ENCODE data around the gene TMEM17. TPM values are rescaled to one million over a fixed set of nuclear protein-coding genes. Genes with fewer than 3 reads are reported as not detected.

The TMEM17 gene
- total RNA-seq, 2 experiments from 2014 or later = 0.18 to 0.25 TPM

GRCh38 chr2:62485761-62486438, 20.1 kb downstream of the TMEM17 start:
- POLR2A ChIA-PET = no interaction called here
- no peaks in the 10 kb centered on the region for H3K27me3 Mint-ChIP-seq
- ATAC-seq (no peak), DNase-seq (no peak)
- H3K9me3 Mint-ChIP-seq (ENCODE audit: low read depth) = no peaks in the 10 kb centered on the region
- H3K4me3 Mint-ChIP-seq = no peak overlapping the region
- no peak overlapping the region for H3K27ac Mint-ChIP-seq
- intact Hi-C loops (cut with DNase I, micrococcal nuclease) = no loop called here
- CTCF ChIA-PET = no interaction called here
- H3K36me3 Mint-ChIP-seq (ENCODE audit: low read depth) = no peaks in the 10 kb centered on the region
- no peaks in the 10 kb centered on the region for H3K4me1 Mint-ChIP-seq

GRCh38 chr2:62482558-62483352, 23.2 kb downstream of the TMEM17 start:
- no peaks in the 10 kb centered on the region for H3K4me1 Mint-ChIP-seq
- no peaks in the 10 kb centered on the region for H3K9me3 Mint-ChIP-seq (ENCODE audit: low read depth)
- H3K36me3 Mint-ChIP-seq (ENCODE audit: low read depth) = no peaks in the 10 kb centered on the region
- DNase-seq (no peak), ATAC-seq (no peak)
- H3K27me3 Mint-ChIP-seq = peaks cover 2% of the 10 kb centered on the region
- ChIA-PET CTCF (interaction anchor here (0.8 to 1.0 kb wide), 3 partner anchors 18 to 252 kb away, joined by 3 read pairs; no protein-coding TSS in a partner anchor), POLR2A (no interaction called here)
- intact Hi-C loops (cut with DNase I, micrococcal nuclease) = no loop called here
- no peak overlapping the region for H3K27ac Mint-ChIP-seq
- no peak overlapping the region for H3K4me3 Mint-ChIP-seq

- Mint-ChIP-seq H3K4me3 (no peak overlapping the region), H3K36me3 (ENCODE audit: low read depth) (no peaks in the 10 kb centered on the region), H3K9me3 (ENCODE audit: low read depth) (no peaks in the 10 kb centered on the region), H3K27me3 (peaks cover 5% of the 10 kb centered on the region), H3K4me1 (peaks cover 5% of the 10 kb centered on the region), H3K27ac (no peak overlapping the region)
- no peak for ATAC-seq
- intact Hi-C loops (cut with DNase I, micrococcal nuclease) = no loop called here
- CTCF ChIA-PET = no interaction called here
- no peak for DNase-seq
- POLR2A ChIA-PET = no interaction called here
These were observed 26.1 kb downstream of the TMEM17 start for GRCh38 chr2:62479917-62480316.

GRCh38 chr2:62478093-62478580, 27.9 kb downstream of the TMEM17 start:
- CTCF ChIA-PET = interaction anchor here (0.6 kb wide), 1 partner anchor 284 kb away, joined by 4 read pairs; no protein-coding TSS in a partner anchor
- POLR2A ChIA-PET = no interaction called here
- no peaks in the 10 kb centered on the region for H3K9me3 Mint-ChIP-seq (ENCODE audit: low read depth)
- intact Hi-C loops (cut with DNase I, micrococcal nuclease) = no loop called here
- no peaks in the 10 kb centered on the region for H3K36me3 Mint-ChIP-seq (ENCODE audit: low read depth)
- H3K4me1 Mint-ChIP-seq = peaks cover 5% of the 10 kb centered on the region
- H3K4me3 Mint-ChIP-seq = no peak overlapping the region
- ATAC-seq (no peak), DNase-seq (no peak)
- H3K27ac Mint-ChIP-seq = no peak overlapping the region
- peaks cover 8% of the 10 kb centered on the region for H3K27me3 Mint-ChIP-seq

- H3K9me3 Mint-ChIP-seq (ENCODE audit: low read depth) = no peaks in the 10 kb centered on the region
- DNase-seq = no peak
- H3K27me3 Mint-ChIP-seq = peaks cover 8% of the 10 kb centered on the region
- ChIA-PET CTCF (interaction anchor here (0.6 kb wide), 2 partner anchors 195 to 284 kb away, joined by 4 read pairs; no protein-coding TSS in a partner anchor), POLR2A (no interaction called here)
- H3K4me1 Mint-ChIP-seq = peaks cover 5% of the 10 kb centered on the region
- intact Hi-C loops (cut with DNase I, micrococcal nuclease) = no loop called here
- no peak overlapping the region for H3K4me3 Mint-ChIP-seq
- ATAC-seq = no peak
- no peak overlapping the region for H3K27ac Mint-ChIP-seq
- no peaks in the 10 kb centered on the region for H3K36me3 Mint-ChIP-seq (ENCODE audit: low read depth)
These were observed 28.4 kb downstream of the TMEM17 start for GRCh38 chr2:62477573-62477972.

- ChIA-PET CTCF (interaction anchor here (0.6 to 1.0 kb wide), 3 partner anchors 12 to 537 kb away, joined by 3 to 4 read pairs (median 3); no protein-coding TSS in a partner anchor), POLR2A (no interaction called here)
- Mint-ChIP-seq H3K4me1 (peaks cover 5% of the 10 kb centered on the region), H3K36me3 (ENCODE audit: low read depth) (no peaks in the 10 kb centered on the region), H3K9me3 (ENCODE audit: low read depth) (no peaks in the 10 kb centered on the region), H3K27me3 (peaks cover 10% of the 10 kb centered on the region), H3K4me3 (no peak overlapping the region), H3K27ac (no peak overlapping the region)
- ATAC-seq (no peak), DNase-seq (no peak)
- intact Hi-C loops (cut with DNase I, micrococcal nuclease) = no loop called here
These were observed 30.6 kb downstream of the TMEM17 start for GRCh38 chr2:62475172-62476011.

- Mint-ChIP-seq H3K27me3 (peaks cover 8% of the 10 kb centered on the region), H3K36me3 (ENCODE audit: low read depth) (no peaks in the 10 kb centered on the region), H3K4me1 (peaks cover 5% of the 10 kb centered on the region), H3K4me3 (no peak overlapping the region), H3K9me3 (ENCODE audit: low read depth) (no peaks in the 10 kb centered on the region), H3K27ac (no peak overlapping the region)
- POLR2A ChIA-PET = no interaction called here
- DNase-seq (no peak), ATAC-seq (no peak)
- intact Hi-C loops (cut with DNase I, micrococcal nuclease) = no loop called here
- CTCF ChIA-PET = no interaction called here
These were observed 31.8 kb downstream of the TMEM17 start for GRCh38 chr2:62474176-62474575.

- Mint-ChIP-seq H3K36me3 (ENCODE audit: low read depth) (no peaks in the 10 kb centered on the region), H3K4me1 (peaks cover 5% of the 10 kb centered on the region), H3K27me3 (peaks cover 8% of the 10 kb centered on the region), H3K9me3 (ENCODE audit: low read depth) (no peaks in the 10 kb centered on the region), H3K27ac (no peak overlapping the region), H3K4me3 (no peak overlapping the region)
- intact Hi-C loops (cut with DNase I, micrococcal nuclease) = no loop called here
- ATAC-seq = no peak
- DNase-seq = no peak
- POLR2A ChIA-PET = no interaction called here
- CTCF ChIA-PET = interaction anchor here (1.6 kb wide), 1 partner anchor 16 kb away, joined by 6 read pairs; no protein-coding TSS in a partner anchor
These were observed 32.7 kb downstream of the TMEM17 start for GRCh38 chr2:62473246-62473827.

- Mint-ChIP-seq H3K4me3 (no peak overlapping the region), H3K36me3 (ENCODE audit: low read depth) (no peaks in the 10 kb centered on the region), H3K27ac (no peak overlapping the region), H3K27me3 (peaks cover 8% of the 10 kb centered on the region), H3K4me1 (peaks cover 5% of the 10 kb centered on the region), H3K9me3 (ENCODE audit: low read depth) (no peaks in the 10 kb centered on the region)
- no peak for DNase-seq
- ChIA-PET POLR2A (no interaction called here), CTCF (interaction anchor here (1.6 kb wide), 1 partner anchor 15 kb away, joined by 6 read pairs; no protein-coding TSS in a partner anchor)
- intact Hi-C loops (cut with DNase I, micrococcal nuclease) = no loop called here
- ATAC-seq = no peak
These were observed 33.7 kb downstream of the TMEM17 start for GRCh38 chr2:62472312-62472711.

- no peaks in the 10 kb centered on the region for H3K36me3 Mint-ChIP-seq (ENCODE audit: low read depth)
- H3K27me3 Mint-ChIP-seq = peaks cover 8% of the 10 kb centered on the region
- no peak for ATAC-seq
- no peak for DNase-seq
- peaks cover 5% of the 10 kb centered on the region for H3K4me1 Mint-ChIP-seq
- H3K27ac Mint-ChIP-seq = no peak overlapping the region
- H3K9me3 Mint-ChIP-seq (ENCODE audit: low read depth) = no peaks in the 10 kb centered on the region
- intact Hi-C loops (cut with DNase I, micrococcal nuclease) = no loop called here
- CTCF ChIA-PET = interaction anchor here (1.6 kb wide), 1 partner anchor 15 kb away, joined by 6 read pairs; no protein-coding TSS in a partner anchor
- H3K4me3 Mint-ChIP-seq = no peak overlapping the region
- POLR2A ChIA-PET = no interaction called here
These were observed 34.2 kb downstream of the TMEM17 start for GRCh38 chr2:62471816-62472215.

GRCh38 chr2:62471404-62471803, 34.6 kb downstream of the TMEM17 start:
- ATAC-seq = no peak
- Mint-ChIP-seq H3K4me1 (peaks cover 5% of the 10 kb centered on the region), H3K27me3 (peaks cover 8% of the 10 kb centered on the region), H3K36me3 (ENCODE audit: low read depth) (no peaks in the 10 kb centered on the region), H3K9me3 (ENCODE audit: low read depth) (no peaks in the 10 kb centered on the region), H3K27ac (no peak overlapping the region), H3K4me3 (no peak overlapping the region)
- POLR2A ChIA-PET = no interaction called here
- intact Hi-C loops (cut with DNase I, micrococcal nuclease) = no loop called here
- CTCF ChIA-PET = interaction anchor here (1.4 kb wide), 1 partner anchor 14 kb away, joined by 4 read pairs; no protein-coding TSS in a partner anchor
- DNase-seq = no peak

Measured in activated CD4-positive, alpha-beta T cell treated with anti-CD3 and anti-CD28 coated beads for 36 hours (primary cell).